GM10266 (cell line): ENCODE results near the gene GSTO1.
A peak's percentile ranks its signal among the peaks of the same experiment; 100 is the strongest.

ENCODE experiments used
- DNase-seq: peaks from one replicate; pipeline ENCODE4 v3.0.0; 2012; ENCODE audit errors: extremely low spot score
- CTCF ChIP-seq: IDR thresholded peaks from 2 replicates; pipeline ENCODE4 v1.5.1; 2012; ENCODE audit warnings: mild to moderate bottlenecking, low read depth; ENCODE audit not compliant: control insufficient read depth, insufficient read depth; ENCODE audit errors: missing control alignments

Gene GSTO1

GRCh38 chr10:104306897-104307296, 52.2 kb downstream of the GSTO1 start:
- no peak for TF ChIP-seq CTCF
- DNase-seq, result no peak

GRCh38 chr10:104307576-104308438, 53.1 kb downstream of the GSTO1 start:
- TF ChIP-seq CTCF, result no peak
- DNase-seq, result no peak

DNA sequence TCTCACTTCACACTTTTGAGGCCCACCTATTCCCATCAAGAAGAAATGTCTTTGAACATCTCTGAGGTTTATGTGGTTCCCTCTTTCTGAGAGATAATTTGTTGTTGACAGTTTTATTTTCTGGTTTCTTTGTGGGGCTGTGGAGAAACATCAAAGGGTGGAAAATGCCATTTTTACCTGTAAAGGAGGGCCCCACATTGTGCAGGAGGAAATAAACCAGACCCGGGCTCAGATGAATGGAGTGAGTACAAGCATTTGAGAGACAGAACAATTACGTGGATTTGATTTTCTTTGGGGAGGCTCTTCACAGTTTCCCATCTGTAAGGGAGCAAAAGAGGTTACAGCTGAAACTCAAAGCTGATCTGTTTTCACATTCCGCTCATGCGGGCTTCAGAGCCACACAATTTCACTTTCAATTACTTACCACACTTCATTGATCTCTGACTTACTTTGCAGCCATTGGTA, 53.8 kb downstream of the GSTO1 start:
- no peak for TF ChIP-seq CTCF
- DNase-seq, result peak; percentile 64

DNA sequence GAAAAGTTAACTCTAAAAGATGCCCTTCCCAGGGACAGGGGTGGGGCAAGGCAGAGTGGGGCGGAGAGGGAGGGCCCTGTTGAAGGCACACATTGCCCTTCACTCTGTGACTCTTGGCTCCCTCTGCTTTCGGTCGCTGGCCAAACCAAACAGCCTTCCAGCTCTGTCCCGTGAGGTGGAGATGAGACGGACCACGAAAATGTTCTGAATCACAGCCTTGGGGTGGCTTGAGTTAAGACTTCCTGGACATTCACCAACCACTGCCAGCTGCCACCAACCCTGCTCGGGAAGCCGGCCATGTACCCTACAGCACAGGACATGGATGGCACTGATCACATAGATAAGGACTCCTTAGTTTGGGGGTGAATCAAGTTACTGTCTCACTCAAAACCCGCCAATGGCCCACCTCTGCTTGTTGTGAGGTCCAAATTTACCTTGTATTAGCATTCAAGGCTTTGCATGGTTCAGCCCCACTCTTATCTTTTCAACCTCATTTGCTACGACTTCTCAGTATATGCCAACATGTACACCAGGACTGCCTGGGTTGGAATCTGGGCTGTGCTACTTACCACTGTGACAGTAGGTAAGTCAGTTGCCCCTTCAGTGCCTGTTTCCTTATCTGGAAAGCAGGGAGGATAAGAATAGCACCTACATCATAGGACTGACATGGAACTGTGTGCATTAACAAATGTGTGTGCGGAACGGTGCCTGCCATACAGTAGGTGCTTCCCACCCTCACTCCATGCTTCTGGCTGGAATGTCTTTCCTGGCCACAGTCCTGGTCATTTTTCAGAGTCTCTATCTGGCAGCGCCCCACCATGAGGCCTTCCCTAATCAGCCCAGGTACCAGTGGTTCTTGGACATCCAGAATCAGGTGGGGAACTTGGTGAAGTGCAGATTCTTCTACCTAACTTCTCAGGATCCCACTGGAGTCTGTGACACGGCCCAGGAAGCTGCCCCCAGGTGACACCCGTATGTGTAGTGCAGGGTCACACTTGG, 55.6 kb downstream of the GSTO1 start:
- no peak for TF ChIP-seq CTCF
- no peak for DNase-seq

- no peak for DNase-seq
- TF ChIP-seq CTCF, result no peak
Measured at GRCh38 chr10:104311184-104311720, 56.6 kb downstream of the GSTO1 start.

- DNase-seq, result no peak
- no peak for TF ChIP-seq CTCF
Measured at GRCh38 chr10:104314591-104315485, 60.1 kb downstream of the GSTO1 start.
